MM.1S (cell line): ENCODE data around the gene NFILZ.

Source experiments
- DNase-seq: peaks from one replicate; pipeline ENCODE4 v3.0.0-alpha.2; 2015
- H2AFZ ChIP-seq: fragments of 300-600 bp; sonication (generic); 2 replicates; pipeline ENCODE4 v1.6.0; 2016; ENCODE audit warnings: antibody characterized with exemption, low read length
- H3F3A ChIP-seq: fragments of 300-600 bp; sonication (generic); 2 replicates; pipeline ENCODE4 v1.6.1; 2016; ENCODE audit warnings: mild to moderate bottlenecking, antibody characterized with exemption, low read length, moderate library complexity, mixed read lengths; ENCODE audit not compliant: insufficient read depth
- H3K27ac ChIP-seq: fragments of 300-600 bp; sonication (generic); 2 replicates; pipeline ENCODE4 v1.5.1; 2016; ENCODE audit warnings: mild to moderate bottlenecking, low read length
- H3K27me3 ChIP-seq: fragments of 300-600 bp; sonication (generic); replicated peaks from 2 replicates; pipeline ENCODE4 v1.6.0; 2016; ENCODE audit warnings: low read length; ENCODE audit not compliant: insufficient read depth
- H3K36me3 ChIP-seq: fragments of 300-600 bp; sonication (generic); replicated peaks from 2 replicates; pipeline ENCODE4 v1.6.1; 2016; ENCODE audit warnings: mild to moderate bottlenecking, low read length, mixed read lengths; ENCODE audit not compliant: insufficient read depth
- H3K4me1 ChIP-seq: fragments of 300-600 bp; sonication (generic); 2 replicates; pipeline ENCODE4 v1.6.1; 2016; ENCODE audit warnings: low read length, mixed read lengths
- H3K4me2 ChIP-seq: fragments of 300-600 bp; sonication (generic); 2 replicates; pipeline ENCODE4 v1.6.0; 2016; ENCODE audit warnings: low read depth, low read length
- H3K4me3 ChIP-seq: fragments of 300-600 bp; sonication (generic); 2 replicates; pipeline ENCODE4 v1.5.1; 2016; ENCODE audit warnings: low read length, mixed read lengths
- H3K79me2 ChIP-seq: fragments of 300-600 bp; sonication (generic); 2 replicates; pipeline ENCODE4 v1.6.1; 2016; ENCODE audit warnings: mixed run types, low read length, mixed read lengths
- H3K9ac ChIP-seq: fragments of 300-600 bp; sonication (generic); 2 replicates; pipeline ENCODE4 v1.6.1; 2016; ENCODE audit warnings: low read length, mixed read lengths
- H3K9me2 ChIP-seq: fragments of 300-600 bp; sonication (generic); replicated peaks from 2 replicates; pipeline ENCODE4 v1.6.1; 2016; ENCODE audit warnings: mild to moderate bottlenecking, low read length, mixed read lengths; ENCODE audit not compliant: insufficient read depth
- H3K9me3 ChIP-seq: fragments of 300-600 bp; sonication (generic); replicated peaks from 2 replicates; pipeline ENCODE4 v1.6.1; 2016; ENCODE audit warnings: mild to moderate bottlenecking, low read length, mixed read lengths; ENCODE audit not compliant: insufficient read depth
- H4K20me1 ChIP-seq: fragments of 300-600 bp; sonication (generic); 2 replicates; pipeline ENCODE4 v1.6.1; 2016; ENCODE audit warnings: mild to moderate bottlenecking, low read length, moderate library complexity, mixed read lengths; ENCODE audit not compliant: insufficient read depth
- EZH2 ChIP-seq: fragments of 300-600 bp; sonication (generic); optimal IDR thresholded peaks from 2 replicates; pipeline ENCODE3; 2017; ENCODE audit warnings: low read depth, mild to moderate bottlenecking, antibody characterized with exemption, low read length, mixed read lengths
- EZH2phosphoT487 ChIP-seq: fragments of 300-600 bp; sonication (generic); IDR thresholded peaks from 2 replicates; pipeline ENCODE4 v1.6.1; 2018; ENCODE audit warnings: antibody characterized with exemption, low read length
- TF ChIP-seq, protein P1 (sequence below): fragments of 300-600 bp; sonication (generic); IDR thresholded peaks from 2 replicates; pipeline ENCODE4 v1.5.1; 2016; ENCODE audit warnings: antibody characterized with exemption, low read length, mixed read lengths

Gene NFILZ

DNA sequence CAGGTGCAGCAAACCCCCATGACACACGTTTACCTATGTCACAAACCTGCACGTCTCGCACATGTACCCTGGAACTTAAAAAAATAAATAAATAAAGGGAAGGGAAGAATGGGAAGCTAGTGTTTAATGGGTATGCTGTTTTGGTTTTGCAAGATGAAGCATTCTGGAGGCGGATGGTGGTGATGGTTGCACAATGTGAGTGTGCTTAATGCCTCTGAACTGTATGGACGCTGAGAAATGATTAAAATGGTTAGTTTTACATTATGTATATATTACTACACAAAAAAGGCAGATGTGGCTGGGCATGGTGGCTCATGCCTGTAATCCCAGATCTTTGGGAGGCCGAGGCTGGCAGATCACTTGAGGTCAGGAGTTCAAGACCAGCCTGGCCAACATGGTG is 17.8 kb downstream of the NFILZ start:
- peaks cover 69% of the 10 kb centered on the region for H3K27me3 ChIP-seq
- TF ChIP-seq EZH2 (no peak), EZH2phosphoT487 (no peak)
- TF ChIP-seq, protein P1, sequence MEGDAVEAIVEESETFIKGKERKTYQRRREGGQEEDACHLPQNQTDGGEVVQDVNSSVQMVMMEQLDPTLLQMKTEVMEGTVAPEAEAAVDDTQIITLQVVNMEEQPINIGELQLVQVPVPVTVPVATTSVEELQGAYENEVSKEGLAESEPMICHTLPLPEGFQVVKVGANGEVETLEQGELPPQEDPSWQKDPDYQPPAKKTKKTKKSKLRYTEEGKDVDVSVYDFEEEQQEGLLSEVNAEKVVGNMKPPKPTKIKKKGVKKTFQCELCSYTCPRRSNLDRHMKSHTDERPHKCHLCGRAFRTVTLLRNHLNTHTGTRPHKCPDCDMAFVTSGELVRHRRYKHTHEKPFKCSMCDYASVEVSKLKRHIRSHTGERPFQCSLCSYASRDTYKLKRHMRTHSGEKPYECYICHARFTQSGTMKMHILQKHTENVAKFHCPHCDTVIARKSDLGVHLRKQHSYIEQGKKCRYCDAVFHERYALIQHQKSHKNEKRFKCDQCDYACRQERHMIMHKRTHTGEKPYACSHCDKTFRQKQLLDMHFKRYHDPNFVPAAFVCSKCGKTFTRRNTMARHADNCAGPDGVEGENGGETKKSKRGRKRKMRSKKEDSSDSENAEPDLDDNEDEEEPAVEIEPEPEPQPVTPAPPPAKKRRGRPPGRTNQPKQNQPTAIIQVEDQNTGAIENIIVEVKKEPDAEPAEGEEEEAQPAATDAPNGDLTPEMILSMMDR = no peak
- no peaks in the 10 kb centered on the region for H3K79me2 ChIP-seq
- H3K36me3 ChIP-seq = no peaks in the 10 kb centered on the region
- DNase-seq = no peak
- H3K4me3 ChIP-seq = no peak overlapping the region
- H3K9me2 ChIP-seq = no peaks in the 10 kb centered on the region
- H3K9me3 ChIP-seq = no peaks in the 10 kb centered on the region
- H3F3A ChIP-seq = no peaks in the 10 kb centered on the region
- H2AFZ ChIP-seq = no peak overlapping the region
- no peak overlapping the region for H3K9ac ChIP-seq
- H3K4me1 ChIP-seq = no peaks in the 10 kb centered on the region
- no peak overlapping the region for H3K27ac ChIP-seq
- no peaks in the 10 kb centered on the region for H4K20me1 ChIP-seq
- no peak overlapping the region for H3K4me2 ChIP-seq

DNA sequence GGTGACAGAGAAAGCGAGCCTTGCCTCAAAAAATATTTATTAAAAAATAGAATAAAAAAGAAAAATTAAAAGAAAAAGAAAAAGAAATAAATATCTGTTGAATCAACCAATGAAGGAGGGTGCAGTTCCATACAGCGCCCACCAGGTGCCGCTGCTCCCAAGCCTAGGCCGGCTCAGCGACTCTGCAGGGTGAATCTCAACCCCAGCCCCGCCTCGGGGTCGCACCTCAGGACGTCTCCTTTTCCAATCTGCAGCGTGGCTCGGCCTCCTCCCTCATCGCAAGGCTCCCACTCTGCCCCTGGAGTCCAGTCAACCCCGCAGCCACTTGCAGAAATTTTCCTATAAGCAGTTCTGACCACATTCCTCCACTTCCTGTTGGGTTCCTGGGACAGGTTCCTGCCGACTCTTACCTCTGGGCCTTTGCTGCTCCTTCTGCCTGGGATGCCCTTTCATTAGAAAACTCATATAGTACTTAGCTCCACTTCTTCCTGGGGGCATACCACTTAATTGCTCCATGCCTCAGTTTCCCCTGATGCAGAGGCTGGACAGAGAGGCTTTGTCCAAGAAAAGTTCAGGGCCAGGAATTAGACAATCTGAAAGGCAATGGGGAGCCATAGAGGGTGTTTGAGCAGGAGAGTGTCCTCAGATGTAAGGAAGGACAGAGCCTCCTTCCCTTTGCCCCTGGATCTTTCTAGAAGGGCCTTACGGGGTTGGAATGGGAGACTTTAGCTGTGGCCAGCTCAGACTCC is 24.3 kb downstream of the NFILZ start:
- Histone ChIP-seq H3K79me2 (no peaks in the 10 kb centered on the region), H3K9ac (no peak overlapping the region), H2AFZ (peak overlapping the region; percentile 60), H4K20me1 (no peaks in the 10 kb centered on the region), H3K27ac (no peak overlapping the region), H3K4me2 (peak overlapping the region; percentile 53; the same call in 1 of the 2 replicates), H3K4me3 (peak overlapping the region; percentile 46; the same call in 1 of the 2 replicates), H3K27me3 (peaks cover 72% of the 10 kb centered on the region), H3K9me3 (no peaks in the 10 kb centered on the region), H3F3A (no peaks in the 10 kb centered on the region), H3K36me3 (no peaks in the 10 kb centered on the region), H3K9me2 (no peaks in the 10 kb centered on the region), H3K4me1 (peaks cover 7% of the 10 kb centered on the region; the same call in 1 of the 2 replicates)
- TF ChIP-seq, protein P1 = peak; percentile 87
- TF ChIP-seq EZH2phosphoT487 = no peak
- DNase-seq = peak; percentile 59

DNA sequence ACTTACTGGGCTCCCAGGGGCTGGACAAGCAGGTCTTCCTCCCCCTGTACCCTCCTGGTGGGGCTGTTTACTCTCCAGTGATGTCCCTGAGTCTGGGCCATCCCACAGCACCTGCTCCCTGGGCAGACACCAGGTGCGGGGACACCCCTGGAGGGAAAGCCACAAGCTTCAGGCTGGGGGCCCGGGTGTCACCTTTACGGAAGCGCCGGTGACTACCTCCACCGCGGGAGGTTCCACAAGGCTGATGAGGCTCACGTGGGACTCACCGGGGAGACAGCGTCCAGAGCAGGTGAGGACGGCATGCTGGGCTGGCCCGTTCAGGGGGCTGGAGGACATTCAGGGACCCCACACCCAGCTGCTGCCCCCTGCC is 24.9 kb downstream of the NFILZ start:
- Histone ChIP-seq H3K79me2 (no peaks in the 10 kb centered on the region), H4K20me1 (no peaks in the 10 kb centered on the region), H3K9ac (peak overlapping the region; percentile 20; the same call in 1 of the 2 replicates), H2AFZ (peak overlapping the region; percentile 43; the same call in 1 of the 2 replicates), H3F3A (no peaks in the 10 kb centered on the region), H3K27ac (no peak overlapping the region), H3K9me3 (no peaks in the 10 kb centered on the region), H3K4me3 (peak overlapping the region; percentile 21; the same call in 1 of the 2 replicates), H3K4me1 (peaks cover 7% of the 10 kb centered on the region; the same call in 1 of the 2 replicates), H3K4me2 (peak overlapping the region; percentile 53; the same call in 1 of the 2 replicates), H3K27me3 (peaks cover 72% of the 10 kb centered on the region), H3K9me2 (no peaks in the 10 kb centered on the region), H3K36me3 (no peaks in the 10 kb centered on the region)
- DNase-seq = peak; percentile 80
- TF ChIP-seq EZH2phosphoT487 = no peak
- TF ChIP-seq EZH2 = no peak
- TF ChIP-seq, protein P1 = no peak
